ENCODE measurements around the gene NKX2-3.

The NKX2-3 gene

DNA sequence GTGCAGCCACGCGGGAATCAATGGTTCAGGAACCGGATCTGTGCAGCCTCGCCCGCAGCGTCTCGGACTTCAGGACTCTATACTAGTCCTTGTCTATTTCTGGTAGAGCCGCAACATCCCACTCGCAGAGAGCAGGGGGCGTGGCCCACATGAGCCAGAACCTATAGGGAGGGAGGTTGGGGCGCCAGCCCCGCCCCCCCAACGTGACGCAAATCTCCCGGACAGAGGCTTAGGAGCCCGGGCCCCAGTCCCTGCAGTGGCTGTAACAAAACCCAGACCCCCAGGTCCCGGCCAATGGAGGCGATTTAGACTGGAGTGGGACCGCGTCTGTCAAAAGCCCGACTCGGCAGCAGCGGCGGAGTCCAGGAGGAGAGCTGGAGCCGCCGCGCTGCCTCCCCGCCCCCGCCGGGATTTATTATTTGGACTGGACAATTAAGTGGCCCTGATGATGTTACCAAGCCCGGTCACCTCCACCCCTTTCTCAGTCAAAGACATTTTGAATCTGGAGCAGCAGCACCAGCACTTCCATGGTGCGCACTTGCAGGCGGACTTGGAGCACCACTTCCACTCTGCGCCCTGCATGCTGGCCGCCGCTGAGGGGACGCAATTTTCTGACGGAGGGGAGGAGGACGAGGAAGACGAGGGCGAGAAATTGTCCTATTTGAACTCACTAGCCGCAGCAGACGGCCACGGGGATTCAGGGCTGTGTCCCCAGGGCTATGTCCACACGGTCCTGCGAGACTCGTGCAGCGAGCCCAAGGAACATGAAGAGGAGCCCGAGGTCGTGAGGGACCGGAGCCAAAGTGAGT is at the start of gene NKX2-3:
Gene NKX2-3 (plus strand): TSS at position 256 of the 809 bp plus-strand sequence. CDS start 190 bp downstream, at position 446.
- no peak for DNase-seq

DNA sequence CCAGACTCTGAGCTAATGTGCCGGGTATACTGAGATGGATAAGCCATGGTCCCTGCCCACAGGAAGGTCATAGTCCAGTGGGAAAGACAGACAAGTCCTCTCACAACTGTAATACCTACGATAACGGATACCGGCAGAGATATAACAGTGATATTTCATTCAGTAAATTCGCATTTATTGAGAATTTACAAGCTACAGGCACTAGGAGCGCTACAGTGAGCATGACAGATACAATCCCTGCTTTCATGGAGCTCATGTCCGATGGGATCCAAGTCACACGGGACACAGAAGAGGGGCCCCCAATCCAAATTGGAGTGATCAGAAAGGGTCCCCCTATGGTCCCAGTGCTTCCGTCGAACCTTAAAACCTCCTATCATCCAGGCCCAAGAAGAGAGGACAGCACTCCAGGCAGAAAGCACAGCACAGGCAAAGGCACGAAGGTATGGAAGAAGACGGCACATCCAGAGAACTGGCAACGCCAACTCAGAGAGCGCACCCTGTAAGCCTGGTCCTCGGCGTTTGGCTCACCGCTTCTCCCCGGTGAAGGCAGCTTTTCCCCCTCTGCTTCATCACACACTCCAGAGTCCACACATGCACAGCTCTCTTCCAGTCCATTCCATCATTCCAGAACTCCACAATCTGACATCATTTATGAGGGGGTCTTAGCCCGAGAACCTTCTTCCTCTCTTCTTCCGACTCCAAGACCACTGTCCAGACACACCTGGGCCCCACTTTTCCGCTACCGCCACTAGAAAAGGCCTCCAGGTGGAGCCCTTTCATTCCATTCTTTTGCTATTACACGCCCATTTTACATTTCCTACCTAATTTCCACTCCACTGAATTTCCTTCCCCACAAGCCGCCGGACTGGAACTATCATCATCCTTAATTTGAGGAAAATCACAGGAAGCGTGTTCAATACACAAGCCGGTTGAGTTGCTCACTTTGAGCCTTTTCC is 47.8 kb upstream of the NKX2-3 start:
- DNase-seq = no peak

DNA sequence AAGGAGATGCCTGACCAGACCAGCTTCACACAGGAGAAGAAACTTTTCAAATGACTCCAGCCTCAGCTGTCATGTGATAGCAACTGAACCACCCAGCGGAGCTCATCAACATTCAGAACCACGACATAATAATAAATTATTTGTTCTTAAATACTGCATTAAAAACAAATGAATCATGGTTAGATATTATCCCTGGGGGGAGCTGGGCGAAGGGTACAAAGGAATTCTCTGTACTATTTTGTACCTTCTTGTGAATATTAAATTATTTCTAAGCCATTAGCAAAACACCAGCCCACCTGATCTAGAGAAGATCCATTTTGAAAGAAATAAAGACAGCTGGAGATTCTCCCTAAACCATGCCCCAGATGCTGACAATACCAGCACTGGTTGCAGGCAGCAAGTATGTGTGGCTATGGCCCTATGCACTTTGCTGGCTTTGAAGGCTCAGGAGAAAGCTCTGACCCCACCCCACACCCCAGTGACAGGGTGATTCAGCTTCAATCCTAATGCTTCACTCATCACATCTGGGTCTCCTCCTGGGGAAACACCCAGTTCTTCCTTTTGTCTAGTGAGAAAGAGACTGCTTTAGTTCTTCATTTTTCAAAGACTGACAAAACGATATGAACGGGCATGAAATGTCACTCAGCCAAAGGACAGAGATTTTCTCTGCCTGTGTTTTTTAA is 45.5 kb upstream of the NKX2-3 start:
- DNase-seq = no peak

DNA sequence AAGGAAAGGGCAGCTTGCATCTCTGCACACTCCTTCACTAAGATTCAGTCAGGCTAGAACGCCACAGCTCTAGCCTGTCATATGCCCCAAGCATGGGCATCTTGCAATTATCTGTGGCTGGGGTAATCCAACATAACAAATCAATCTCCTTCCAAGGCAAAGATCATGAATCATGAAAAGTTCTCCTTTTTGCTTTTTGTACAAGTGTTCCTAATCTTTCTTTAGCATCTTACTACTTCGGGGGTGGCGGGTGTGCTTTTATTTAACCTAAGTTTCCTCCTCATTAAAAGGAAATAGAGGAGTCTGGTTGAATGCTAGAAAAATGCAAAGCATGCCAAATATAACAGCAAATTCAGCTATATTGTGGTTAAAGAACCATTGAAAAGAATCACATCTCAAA is 43.5 kb upstream of the NKX2-3 start:
- no peak for DNase-seq

DNA sequence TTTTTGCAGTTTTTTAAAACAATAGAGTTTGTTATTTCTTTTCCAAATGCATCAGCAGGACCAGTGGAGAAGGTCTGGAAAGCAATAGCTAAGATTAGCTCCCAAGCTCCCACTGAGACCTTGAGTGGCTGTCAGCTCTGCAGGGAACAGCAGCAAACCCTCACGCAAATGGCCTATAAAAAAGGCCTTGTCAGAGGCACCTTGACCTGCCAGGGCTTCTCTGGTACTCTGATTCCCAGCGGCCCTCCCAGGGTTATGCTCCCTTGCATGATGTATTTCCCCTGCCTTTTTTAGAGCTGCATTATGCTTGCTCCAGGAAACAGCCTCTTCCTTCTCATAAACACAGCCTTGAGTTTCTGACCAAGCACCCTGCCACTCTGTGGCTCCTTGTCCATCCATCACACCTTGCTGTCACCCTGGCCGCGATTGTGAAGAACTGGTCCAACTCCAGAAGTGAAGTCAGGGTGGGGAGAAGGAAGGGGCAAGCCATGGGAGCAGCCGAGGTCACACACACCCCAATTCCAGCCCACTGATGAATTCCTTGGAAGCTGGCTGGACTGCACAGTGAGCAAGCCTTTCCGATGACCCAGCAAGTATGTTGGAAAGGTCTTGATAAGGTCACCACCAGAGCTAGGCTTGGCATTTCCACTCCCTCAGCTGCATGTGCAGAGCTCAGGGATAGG is 35.3 kb upstream of the NKX2-3 start:
- DNase-seq = no peak

DNA sequence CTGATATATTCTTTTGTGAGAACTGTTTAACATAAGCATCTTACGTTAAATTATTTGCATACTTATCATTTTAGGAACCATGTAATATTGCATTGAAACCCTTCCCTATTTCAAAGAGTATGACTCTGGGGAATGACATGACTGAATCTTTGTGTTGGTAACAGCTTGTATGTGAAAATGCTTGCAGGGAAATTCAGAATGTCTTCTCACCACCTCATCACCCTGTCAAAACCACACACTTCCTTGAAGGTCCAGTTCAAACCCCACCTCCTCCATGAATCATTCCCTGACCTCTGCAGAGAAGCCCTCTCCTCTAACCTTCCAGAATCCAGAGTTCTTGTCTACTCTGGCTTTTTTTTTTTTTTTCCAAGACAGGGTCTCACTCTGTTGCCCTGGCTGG is 26.3 kb upstream of the NKX2-3 start:
- DNase-seq = no peak

DNA sequence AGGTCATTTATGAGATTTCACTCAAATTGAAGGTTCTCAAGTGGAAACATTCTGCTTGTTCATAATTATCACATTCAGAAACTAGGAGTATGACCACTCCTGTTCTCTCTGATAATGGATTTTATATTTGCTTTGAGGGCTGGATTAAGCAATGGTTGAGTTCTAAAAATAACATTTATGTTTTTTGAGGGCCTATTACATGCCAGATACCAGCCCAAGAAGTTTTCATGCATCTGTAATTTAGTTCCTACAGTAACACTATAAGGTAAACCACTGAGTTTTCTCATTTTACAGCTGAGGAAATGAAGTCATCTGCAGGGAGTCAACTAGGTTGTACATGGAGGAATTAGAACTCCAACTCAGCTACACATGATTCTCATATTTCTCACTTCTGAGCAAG is 25.5 kb upstream of the NKX2-3 start:
- no peak for DNase-seq

DNA sequence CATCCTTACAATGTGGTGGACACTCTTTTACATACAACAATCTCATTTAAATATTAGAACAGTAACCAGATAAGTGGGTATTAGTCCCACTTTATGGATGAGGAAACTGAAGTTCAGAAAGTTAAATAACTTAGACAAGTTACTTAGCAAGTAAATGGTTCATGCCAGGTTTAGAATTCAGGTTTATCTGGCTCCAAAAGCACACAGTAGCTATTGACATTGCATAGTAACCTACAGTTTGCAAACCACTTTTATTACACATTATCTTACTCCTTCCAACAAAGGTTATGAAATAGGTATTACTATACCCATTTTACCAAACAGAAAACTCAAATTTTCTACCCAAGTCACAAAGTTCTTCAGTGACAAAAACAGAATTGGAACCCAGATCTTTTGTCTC is 19.7 kb upstream of the NKX2-3 start:
- no peak for DNase-seq

DNA sequence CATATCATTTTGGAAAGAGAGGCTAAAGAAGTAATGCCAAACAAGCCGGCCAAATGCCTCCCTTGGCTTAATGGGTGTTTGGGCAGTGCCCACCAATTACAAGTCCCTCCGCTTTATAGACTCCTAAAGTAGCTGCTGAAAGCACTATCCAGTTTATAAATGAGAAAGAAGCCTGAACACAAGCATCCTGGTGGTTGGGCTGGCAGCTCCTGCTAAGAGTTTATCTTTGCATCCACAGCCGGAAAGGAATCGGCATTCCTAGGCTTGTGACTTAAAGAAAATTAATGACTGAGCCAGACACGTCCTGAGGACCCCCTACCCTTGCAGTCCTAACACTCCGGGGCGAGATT is 13.1 kb upstream of the NKX2-3 start:
- no peak for DNase-seq

DNA sequence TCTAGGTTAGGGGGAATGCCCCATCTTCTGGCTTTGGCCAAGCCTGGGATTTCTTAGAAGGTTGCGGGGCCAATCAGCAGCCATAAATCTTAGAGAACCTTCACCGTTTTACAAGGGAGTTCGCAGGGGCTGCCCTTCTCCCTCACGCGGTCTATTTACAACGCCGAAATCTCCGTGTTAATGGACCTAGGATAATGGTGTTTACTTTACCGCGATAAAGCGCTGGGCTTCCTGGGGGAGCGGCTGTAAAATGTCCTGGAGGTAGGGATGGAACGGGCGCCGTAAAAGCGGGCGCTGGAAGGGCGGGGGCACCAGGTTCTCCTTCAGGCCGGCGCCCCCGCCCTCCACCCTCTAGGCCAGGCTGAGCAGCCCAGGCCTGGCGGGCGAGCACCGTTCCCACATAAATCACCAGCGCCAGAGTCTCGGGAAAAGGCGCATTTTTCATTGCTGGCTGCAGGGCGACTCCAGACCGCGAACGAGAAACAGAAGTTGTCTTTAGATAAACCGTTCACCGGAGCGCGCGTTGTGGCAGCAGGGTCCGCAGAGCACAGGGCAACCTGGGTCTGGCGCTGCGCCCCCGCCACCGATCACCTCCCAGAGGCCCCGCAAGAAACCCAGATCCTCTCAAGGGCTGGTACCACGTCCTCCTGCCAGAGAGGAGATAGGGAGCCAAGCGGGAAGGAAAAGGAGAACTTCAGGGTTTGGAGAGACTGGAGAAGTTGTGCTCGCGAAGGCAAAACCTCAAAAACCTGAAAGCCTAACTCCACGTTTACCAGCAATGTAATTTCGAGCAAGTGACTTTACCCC is 12.5 kb upstream of the NKX2-3 start:
- DNase-seq = no peak

DNA sequence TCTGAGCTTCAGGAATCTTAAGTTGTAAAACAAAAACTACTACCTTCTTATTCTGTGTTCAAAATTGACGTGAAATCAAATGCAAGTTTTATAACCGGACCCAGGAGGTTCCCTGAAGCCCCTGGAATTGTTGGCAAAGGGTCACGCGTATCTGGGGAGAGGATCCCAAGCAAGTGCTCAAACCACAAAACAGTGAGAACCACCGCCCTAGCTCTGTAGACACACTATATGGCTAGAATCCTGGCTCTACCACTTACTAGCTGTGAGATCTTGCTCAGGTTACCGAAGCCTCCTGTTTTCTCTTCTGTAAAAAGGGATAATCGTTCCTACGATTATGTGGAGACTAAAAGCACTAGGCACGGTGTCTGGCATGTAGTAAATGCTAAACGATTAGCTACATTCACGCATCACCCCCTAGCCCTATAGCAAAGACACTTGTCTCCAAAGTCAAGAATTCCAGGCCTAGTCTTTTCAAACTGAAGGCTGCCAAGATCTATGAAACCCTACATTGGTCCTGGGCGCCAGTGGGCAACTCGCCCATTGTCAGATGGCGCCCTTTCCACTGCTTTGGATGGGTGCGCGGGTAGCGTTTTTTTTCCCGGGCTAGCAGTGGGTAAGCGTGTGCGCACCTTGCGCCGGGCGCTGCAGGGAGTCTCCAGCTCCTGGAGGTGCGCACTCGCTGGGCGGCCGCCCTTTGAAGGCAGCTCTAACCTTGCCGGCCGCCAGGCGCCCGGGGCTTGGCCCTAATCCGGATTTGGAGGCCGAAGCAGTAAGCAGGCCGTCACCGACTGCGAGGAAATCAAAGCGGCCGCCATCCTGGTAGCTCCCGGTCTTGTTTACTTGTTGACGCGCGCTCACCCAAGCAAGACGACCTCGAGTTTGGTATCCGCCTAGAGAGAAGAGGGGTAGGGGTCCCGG is 11.6 kb upstream of the NKX2-3 start:
- no peak for DNase-seq

DNA sequence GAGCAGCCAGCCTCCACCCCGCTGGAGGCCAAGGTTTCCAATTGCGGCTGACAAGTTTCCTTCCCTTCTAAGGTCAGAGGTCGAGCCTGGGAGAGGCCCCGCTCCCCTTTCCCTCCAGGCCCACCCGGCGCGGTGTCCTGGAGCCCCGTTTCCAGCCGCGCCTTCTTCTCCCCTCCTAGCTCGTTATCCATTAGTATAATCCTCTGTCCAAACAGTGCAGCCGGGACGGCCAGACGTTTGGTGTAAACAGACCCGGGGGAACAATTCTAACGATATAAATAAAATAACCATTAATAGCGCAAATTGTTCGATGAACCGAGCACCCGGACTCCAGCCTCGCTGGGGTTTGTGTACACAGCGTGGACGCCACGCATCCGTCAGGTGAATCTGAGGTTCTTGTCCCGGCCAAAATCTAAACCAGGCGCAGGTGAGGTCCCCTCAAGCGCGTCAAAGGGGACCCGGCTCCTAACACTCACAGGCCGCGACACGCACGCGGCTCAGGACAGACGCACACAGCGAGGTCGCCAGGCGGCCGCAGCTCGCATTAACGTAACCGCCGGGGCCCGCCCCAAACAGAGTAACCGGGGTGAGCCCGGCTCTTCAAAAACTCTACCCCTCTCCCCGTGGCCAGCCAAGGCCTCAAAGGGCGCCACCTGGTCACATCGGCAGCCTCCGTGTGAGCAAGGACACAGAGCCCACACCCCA is 10.8 kb upstream of the NKX2-3 start:
- no peak for DNase-seq

DNA sequence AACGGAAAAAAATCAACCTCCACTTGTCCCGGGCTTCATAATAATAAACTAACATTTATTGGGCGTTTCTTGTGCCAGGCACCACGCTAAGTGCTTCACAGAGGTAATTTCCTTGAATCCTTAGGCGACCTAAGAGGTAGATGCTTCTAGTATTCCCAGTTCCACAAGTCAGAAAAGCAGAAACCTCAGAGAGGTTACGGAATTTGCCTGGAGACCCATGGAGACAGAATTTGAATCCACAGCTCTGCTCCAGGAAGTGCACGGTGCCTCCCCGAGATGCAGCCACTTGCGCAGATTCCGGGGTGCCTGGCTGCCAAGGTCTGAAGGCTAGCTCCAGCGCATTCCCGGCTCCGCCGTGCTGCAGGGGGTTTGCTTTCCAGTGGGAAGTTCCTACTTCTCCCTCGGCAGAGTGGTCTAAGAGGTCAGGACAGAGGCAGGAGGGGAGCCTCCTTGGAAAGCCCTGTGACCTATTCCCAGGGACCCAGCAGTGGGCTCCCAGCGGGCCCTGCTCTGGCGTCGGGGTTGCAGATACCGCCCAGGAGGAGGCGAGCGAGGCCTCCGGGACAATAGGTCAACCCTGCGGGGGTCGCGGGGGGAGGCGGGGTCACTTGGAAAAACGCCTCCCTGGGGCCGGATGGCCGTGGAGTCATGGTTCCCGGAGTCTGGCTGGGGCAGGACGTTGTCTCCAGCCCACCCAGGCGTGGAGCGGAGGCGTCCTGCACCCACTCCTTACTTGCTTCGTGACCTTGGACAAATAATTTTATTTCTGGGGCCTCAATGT is 10.1 kb upstream of the NKX2-3 start:
- DNase-seq = no peak

DNA sequence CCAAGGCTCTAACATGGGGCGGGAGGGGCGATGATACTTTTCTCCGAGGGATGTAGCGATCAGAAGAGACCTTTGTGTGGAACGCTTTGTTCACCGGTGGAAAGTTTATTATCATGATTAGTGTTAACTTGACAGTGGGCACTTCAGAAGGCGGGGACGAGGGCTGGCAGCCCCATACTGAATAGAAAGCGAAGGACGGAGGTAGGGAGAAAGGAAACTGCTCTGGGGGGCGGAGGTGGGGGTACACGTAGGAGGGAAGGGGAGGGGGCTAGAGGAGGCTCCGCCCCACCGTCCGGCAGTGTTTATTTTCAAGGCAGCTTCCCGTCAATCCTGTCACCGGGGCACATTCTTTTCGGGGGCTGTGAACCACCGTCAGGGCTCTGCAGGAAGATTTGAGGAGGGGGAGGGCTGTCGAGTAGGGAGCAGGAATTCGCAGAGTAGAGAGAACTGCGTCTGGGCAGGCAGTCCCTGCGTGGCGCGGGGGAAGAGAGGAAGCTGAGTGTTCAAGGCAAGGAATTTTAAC is 9.4 kb upstream of the NKX2-3 start:
- DNase-seq = no peak

DNA sequence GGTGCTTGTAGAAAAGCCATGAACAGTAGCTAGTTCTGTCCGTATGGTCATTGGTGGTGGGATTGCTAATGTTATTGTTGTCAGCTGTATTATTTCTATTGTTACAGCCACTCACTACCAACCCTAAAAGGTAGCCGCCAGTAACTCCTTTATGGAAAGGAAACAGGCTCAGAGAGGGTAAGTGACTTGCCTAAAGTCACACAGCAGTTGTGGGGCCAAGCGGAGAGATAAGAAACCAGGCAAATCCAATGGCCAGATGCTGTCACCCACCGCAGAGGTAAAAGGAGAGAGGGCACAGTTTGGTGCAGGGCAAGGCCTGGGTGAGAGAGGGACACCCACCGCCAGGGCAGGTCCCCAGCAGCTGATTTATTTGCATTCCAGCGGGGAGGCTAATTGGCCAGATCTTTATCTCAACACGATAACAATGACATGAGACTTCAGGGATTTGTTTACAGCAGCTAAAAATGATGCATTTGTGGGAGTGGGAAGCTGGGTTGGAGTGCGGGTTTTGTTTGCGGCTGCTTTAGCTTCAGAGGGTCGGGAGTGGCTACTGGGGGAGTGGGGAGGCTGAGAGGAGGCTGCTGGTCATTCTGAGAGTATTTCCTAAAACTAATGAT is 8.6 kb upstream of the NKX2-3 start:
- no peak for DNase-seq

DNA sequence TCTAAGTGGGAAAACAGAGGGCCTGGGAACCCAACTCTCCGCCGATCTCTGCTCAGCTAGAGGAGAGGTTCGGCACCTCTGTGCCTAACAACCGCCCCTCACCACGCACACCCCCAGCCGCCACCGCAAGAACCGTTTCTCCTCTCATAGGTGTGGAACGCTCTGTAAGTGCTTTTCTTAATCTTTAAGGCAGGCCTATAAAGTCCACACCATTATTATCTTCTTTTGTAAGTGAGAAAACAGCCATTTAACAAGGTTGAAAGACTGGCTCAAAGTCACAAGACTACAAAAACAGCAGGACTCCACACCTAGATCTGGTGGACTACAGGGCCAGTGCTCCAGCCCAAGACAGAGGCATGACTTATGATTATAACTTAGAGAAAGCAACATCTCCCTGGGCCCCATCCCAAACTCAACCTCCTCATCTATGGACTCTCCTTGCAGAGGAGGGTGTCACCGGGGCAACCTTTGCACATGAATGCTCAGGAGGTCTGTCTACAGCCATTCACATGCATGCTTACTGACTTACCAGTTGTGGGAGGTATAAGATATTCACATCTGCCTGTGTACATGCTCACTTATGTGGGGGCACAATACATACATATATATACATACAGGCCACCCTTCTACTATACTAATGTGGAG is 7.9 kb upstream of the NKX2-3 start:
- DNase-seq = no peak

DNA sequence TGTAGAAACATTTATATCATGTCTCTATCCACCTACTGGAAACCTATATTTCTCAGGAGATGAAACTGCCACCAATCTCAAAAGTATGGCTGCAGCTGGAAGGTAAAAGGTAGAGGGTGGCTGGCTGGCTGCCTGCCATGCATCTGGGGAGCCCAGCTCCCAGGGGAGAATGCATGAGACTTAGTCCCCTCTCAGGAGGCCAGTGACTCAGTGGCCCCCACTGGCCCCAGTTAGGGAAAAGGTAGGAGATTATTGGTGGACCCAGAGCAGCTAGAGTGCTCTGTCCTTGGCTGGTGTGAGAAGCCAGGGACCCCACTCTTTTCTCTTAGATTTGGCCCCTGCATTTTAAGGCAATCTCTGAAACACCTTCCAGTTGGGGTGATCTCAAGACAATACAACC is 6.8 kb upstream of the NKX2-3 start:
- DNase-seq = no peak

DNA sequence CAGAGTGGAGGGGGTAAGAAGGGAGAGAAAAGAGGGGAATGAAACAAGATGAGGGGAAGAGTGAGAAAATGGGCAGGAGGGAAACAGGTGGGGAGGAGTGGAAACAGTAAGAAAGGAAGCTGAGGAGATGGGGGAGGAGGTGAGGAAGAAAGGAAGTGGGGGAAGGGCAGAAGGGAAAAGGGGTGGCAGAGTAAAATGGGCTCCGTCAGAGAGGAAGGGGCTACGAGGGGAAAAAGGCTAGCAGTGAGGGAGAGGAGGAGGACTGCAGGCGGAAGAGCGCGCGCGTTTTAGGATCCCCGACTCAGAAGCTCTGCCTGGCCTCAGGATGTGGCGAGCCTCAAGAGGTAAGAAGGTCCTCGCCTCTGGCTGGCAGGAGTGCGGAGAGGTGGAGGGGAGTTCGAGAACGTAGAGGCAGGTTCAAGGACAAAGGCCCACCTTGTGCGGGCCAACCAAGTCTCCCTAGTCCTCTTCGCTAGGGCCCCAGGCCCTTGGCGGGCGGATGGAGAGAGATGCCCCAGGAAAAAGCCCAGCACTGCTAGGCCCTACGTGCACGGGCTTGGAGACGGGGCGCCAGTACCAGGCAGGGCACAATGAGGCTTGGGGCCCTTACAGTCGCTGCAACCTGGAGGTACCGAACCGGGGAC is 5.8 kb upstream of the NKX2-3 start:
- no peak for DNase-seq
